IMR-90 (cell line): ENCODE measurements around the gene PGBD5.

Experiments
- FOS ChIP-seq: fragments of 150-350 bp; IDR thresholded peaks from 2 replicates; pipeline ENCODE4 v1.6.1; 2016; ENCODE audit warnings: low read depth, low read length
- POLR2A ChIP-seq: IDR thresholded peaks from 2 replicates; pipeline ENCODE4 v1.6.1; 2012; ENCODE audit warnings: mild to moderate bottlenecking, low read depth, low read length
- SMC3 ChIP-seq: fragments of 150-350 bp; IDR thresholded peaks from 2 replicates; pipeline ENCODE4 v1.6.1; 2016; ENCODE audit warnings: low read depth, mild to moderate bottlenecking, antibody characterized with exemption, low read length, moderate library complexity
- TF ChIP-seq, protein P1 (sequence below): conservative IDR thresholded peaks from 2 replicates; pipeline ENCODE4 v1.5.1; 2012; ENCODE audit warnings: mild to moderate bottlenecking, low read depth, low read length, improper control_type of control experiment
- TF ChIP-seq, protein P2 (sequence below): fragments of 150-350 bp; IDR thresholded peaks from 2 replicates; pipeline ENCODE4 v1.6.1; 2017; ENCODE audit warnings: mild to moderate bottlenecking, antibody characterized with exemption, low read length, low read depth

DNA sequence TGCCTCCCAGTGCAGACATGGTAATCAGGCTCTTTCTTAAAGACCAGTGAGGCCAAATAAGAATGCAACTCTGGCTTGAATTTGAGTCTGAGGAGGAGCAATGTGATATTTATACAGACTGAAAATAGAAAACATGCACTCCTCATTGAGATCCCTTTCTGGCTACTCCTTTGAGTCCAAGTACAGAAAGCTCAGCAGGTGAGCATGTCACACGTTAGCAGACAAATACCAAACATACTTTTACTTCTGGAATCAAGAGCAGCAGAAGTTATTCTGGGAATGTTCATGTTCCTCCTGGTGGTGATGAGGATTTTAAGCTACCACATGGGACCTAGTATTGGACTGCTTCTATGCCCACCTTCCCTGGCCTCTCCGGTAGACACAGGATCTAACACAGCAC, 48.3 kb downstream of the PGBD5 start:
- TF ChIP-seq, protein P1, sequence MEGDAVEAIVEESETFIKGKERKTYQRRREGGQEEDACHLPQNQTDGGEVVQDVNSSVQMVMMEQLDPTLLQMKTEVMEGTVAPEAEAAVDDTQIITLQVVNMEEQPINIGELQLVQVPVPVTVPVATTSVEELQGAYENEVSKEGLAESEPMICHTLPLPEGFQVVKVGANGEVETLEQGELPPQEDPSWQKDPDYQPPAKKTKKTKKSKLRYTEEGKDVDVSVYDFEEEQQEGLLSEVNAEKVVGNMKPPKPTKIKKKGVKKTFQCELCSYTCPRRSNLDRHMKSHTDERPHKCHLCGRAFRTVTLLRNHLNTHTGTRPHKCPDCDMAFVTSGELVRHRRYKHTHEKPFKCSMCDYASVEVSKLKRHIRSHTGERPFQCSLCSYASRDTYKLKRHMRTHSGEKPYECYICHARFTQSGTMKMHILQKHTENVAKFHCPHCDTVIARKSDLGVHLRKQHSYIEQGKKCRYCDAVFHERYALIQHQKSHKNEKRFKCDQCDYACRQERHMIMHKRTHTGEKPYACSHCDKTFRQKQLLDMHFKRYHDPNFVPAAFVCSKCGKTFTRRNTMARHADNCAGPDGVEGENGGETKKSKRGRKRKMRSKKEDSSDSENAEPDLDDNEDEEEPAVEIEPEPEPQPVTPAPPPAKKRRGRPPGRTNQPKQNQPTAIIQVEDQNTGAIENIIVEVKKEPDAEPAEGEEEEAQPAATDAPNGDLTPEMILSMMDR: no peak
- TF ChIP-seq SMC3 (no peak), POLR2A (no peak), FOS (no peak)
- TF ChIP-seq, protein P2, sequence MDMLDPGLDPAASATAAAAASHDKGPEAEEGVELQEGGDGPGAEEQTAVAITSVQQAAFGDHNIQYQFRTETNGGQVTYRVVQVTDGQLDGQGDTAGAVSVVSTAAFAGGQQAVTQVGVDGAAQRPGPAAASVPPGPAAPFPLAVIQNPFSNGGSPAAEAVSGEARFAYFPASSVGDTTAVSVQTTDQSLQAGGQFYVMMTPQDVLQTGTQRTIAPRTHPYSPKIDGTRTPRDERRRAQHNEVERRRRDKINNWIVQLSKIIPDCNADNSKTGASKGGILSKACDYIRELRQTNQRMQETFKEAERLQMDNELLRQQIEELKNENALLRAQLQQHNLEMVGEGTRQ: no peak
